Stomach smooth muscle (tissue), 2 donors: Measurements from ENCODE around the gene PSORS1C1.
A peak's percentile ranks its signal among the peaks of the same experiment; 100 is the strongest.
"Not testable (repeated sequence)": the region's sequence is repeated elsewhere in the genome, so short reads cannot be mapped to it uniquely, and the experiment has no call there.

Source experiments
- H3K27ac ChIP-seq: one replicate; pipeline ENCODE4 v1.7.0; 2013; ENCODE audit warnings: mild to moderate bottlenecking, low read length, inconsistent platforms
- H3K27me3 ChIP-seq, 2 donors: one replicate each; pipeline ENCODE4 v1.7.0; 2013; ENCODE audit warnings: low read length in 2 of 2; ENCODE audit not compliant: insufficient read depth in 2 of 2, control insufficient read depth in 1 of 2
- H3K36me3 ChIP-seq, 2 donors: one replicate each; pipeline ENCODE4 v1.7.0; 2013; ENCODE audit warnings: low read length in 2 of 2; ENCODE audit not compliant: control insufficient read depth in 2 of 2, insufficient read depth in 2 of 2
- H3K4me1 ChIP-seq: one replicate; pipeline ENCODE4 v1.7.0; 2013; ENCODE audit warnings: low read length; ENCODE audit not compliant: control insufficient read depth, insufficient read depth
- H3K4me3 ChIP-seq, 2 donors: one replicate each; pipeline ENCODE4 v1.7.0; 2013; ENCODE audit warnings: low read length in 2 of 2
- H3K9ac ChIP-seq, 2 donors: one replicate each; pipeline ENCODE4 v1.7.0; 2013; ENCODE audit warnings: low read length in 2 of 2, mild to moderate bottlenecking in 1 of 2
- H3K9me3 ChIP-seq, 2 donors: one replicate each; pipeline ENCODE4 v1.7.0; 2013; ENCODE audit warnings: low read length in 2 of 2; ENCODE audit not compliant: control insufficient read depth in 2 of 2
- donor health status: healthy.
- donor health status: Pancreatic carcinoma.

The PSORS1C1 gene

GRCh38 chr6:31158863-31159855 is 44.6 kb downstream of the PSORS1C1 start:
- Histone ChIP-seq H3K27me3 (no peaks in the 10 kb centered on the region), H3K4me1 (peaks cover 22% of the 10 kb centered on the region), H3K4me3 (peak overlapping the region; percentile 80 to 86), H3K9me3 (no peaks in the 10 kb centered on the region), H3K36me3 (peaks cover 6 to 8% of the 10 kb centered on the region in 2 donors), H3K9ac (peak overlapping the region; percentile 58 to 65), H3K27ac (peak overlapping the region; percentile 2)

- Histone ChIP-seq H3K4me3 (no peak overlapping the region), H3K9ac (no peak overlapping the region), H3K4me1 (peaks cover 22% of the 10 kb centered on the region), H3K27me3 (no peaks in the 10 kb centered on the region), H3K36me3 (peaks cover 0 to 3% of the 10 kb centered on the region in 2 donors), H3K9me3 (no peaks in the 10 kb centered on the region), H3K27ac (no peak overlapping the region)
Observed at GRCh38 chr6:31161216-31162126, 46.9 kb downstream of the PSORS1C1 start.

DNA sequence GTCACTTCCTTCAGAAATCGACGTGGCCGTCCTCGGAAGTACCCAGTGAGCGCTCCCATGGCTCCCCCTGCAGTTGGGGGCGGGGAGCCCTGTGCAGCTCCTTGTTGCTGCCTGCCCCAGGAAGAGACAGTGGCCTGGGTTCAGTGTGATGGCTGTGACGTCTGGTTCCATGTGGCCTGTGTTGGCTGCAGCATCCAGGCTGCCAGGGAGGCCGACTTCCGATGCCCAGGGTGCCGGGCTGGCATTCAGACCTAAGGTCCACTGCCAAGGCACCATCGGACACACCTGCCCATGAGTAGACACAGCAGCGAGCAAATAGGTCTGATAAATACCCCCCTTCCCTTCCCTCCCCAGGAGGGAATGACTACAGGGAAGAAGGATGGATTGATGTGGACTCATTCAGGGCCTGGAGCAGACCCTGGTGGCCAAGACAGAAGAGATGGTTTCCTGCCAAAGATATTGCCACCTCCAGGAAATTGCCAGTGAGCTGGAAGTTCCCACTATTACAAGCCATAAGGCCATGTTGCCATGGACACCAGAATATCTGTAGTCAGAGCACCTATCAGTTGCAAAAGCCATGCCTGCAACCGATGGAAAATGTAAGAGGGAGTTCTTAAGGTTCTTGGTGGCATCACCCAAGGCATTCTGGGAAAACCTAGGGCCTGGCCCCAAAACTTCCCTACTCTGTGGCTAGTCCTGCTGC is 48.0 kb downstream of the PSORS1C1 start:
- H3K4me3 ChIP-seq: no peak overlapping the region
- H3K27ac ChIP-seq: no peak overlapping the region
- peaks cover 16% of the 10 kb centered on the region for H3K4me1 ChIP-seq
- H3K9me3 ChIP-seq: no peaks in the 10 kb centered on the region
- no peaks in the 10 kb centered on the region for H3K27me3 ChIP-seq
- H3K9ac ChIP-seq: no peak overlapping the region
- H3K36me3 ChIP-seq: peaks cover 0 to 3% of the 10 kb centered on the region in 2 donors

- peaks cover 0 to 3% of the 10 kb centered on the region in 2 donors for H3K36me3 ChIP-seq
- no peak overlapping the region for H3K4me3 ChIP-seq
- H3K4me1 ChIP-seq: peaks cover 10% of the 10 kb centered on the region
- no peaks in the 10 kb centered on the region for H3K27me3 ChIP-seq
- no peak overlapping the region for H3K9ac ChIP-seq
- no peaks in the 10 kb centered on the region for H3K9me3 ChIP-seq
- no peak overlapping the region for H3K27ac ChIP-seq
Observed at GRCh38 chr6:31163922-31164321, 49.3 kb downstream of the PSORS1C1 start.

DNA sequence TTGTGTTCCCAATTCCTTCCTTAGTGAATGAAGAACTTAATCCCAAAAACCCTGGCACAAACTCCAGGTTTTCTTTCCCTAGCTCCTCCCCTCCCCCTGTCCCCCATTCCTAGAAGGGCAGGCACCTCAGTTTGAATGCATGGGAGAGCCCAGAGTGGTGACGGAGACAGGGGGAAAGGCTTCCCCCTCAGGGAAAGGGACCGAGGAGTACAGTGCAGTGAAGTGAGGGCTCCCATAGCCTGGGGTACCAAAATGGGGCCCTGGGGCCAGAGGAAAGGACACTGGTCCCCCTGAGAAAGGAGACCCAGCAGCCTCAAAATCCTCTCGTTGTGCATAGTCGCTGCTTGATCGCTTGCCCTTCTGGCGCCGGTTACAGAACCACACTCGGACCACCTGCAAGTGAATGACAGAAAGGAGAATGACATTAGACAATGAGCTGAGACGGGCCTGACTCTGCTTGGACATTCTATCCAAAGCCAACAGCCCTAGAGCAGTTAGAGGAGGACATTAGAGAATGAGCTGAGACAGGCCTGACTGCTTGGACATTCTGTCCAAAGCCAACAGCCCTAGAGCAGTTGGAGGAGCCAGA is 50.0 kb downstream of the PSORS1C1 start:
- not testable (repeated sequence) for H3K27me3 ChIP-seq, H3K4me3 ChIP-seq, H3K36me3 ChIP-seq, H3K27ac ChIP-seq, H3K9ac ChIP-seq, H3K9me3 ChIP-seq, H3K4me1 ChIP-seq

DNA sequence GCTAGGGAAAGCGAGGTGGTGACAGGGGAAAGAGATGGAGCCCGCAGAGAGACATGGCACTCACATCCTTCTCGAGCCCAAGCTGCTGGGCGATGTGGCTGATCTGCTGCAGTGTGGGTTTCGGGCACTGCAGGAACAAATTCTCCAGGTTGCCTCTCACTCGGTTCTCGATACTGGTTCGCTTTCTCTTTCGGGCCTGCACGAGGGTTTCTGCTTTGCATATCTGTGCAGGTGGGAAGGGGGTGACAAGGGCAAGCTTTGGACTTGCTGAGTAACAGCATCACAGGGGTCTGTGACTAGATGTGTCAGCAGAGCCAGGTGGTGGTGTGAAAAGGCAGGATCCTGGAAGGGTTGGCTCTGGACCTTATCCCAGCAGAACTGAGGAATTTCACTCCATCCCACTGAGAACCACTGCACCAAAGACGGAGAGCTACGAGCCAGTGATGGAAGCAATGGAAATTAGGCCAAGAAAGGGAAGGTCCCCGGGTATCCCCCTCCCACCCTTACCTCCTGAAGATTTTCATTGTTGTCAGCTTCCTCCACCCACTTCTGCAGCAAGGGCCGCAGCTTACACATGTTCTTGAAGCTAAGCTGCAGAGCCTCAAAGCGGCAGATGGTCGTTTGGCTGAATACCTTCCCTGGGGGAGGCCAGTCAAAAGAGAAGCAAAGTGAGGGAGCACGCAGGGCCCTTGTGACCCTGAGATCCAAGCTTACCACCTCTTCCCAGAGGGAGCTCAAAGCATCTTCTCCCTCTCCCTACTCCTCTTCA is 50.6 kb downstream of the PSORS1C1 start:
- not testable (repeated sequence) for H3K27me3 ChIP-seq, H3K4me3 ChIP-seq, H3K36me3 ChIP-seq, H3K9ac ChIP-seq, H3K4me1 ChIP-seq, H3K27ac ChIP-seq, H3K9me3 ChIP-seq

GRCh38 chr6:31165986-31166385 is 51.4 kb downstream of the PSORS1C1 start:
- H3K9ac ChIP-seq: no peak overlapping the region
- H3K27ac ChIP-seq: no peak overlapping the region
- no peaks in the 10 kb centered on the region for H3K9me3 ChIP-seq
- H3K4me1 ChIP-seq: no peaks in the 10 kb centered on the region
- no peak overlapping the region for H3K4me3 ChIP-seq
- H3K27me3 ChIP-seq: no peaks in the 10 kb centered on the region
- H3K36me3 ChIP-seq: peaks cover 0 to 3% of the 10 kb centered on the region in 2 donors

- H3K4me1 ChIP-seq: no peaks in the 10 kb centered on the region
- no peak overlapping the region for H3K4me3 ChIP-seq
- no peak overlapping the region for H3K27ac ChIP-seq
- H3K36me3 ChIP-seq: no peaks in the 10 kb centered on the region
- H3K27me3 ChIP-seq: no peaks in the 10 kb centered on the region
- no peak overlapping the region for H3K9ac ChIP-seq
- H3K9me3 ChIP-seq: no peaks in the 10 kb centered on the region
Observed at GRCh38 chr6:31168606-31169005, 54.0 kb downstream of the PSORS1C1 start.

DNA sequence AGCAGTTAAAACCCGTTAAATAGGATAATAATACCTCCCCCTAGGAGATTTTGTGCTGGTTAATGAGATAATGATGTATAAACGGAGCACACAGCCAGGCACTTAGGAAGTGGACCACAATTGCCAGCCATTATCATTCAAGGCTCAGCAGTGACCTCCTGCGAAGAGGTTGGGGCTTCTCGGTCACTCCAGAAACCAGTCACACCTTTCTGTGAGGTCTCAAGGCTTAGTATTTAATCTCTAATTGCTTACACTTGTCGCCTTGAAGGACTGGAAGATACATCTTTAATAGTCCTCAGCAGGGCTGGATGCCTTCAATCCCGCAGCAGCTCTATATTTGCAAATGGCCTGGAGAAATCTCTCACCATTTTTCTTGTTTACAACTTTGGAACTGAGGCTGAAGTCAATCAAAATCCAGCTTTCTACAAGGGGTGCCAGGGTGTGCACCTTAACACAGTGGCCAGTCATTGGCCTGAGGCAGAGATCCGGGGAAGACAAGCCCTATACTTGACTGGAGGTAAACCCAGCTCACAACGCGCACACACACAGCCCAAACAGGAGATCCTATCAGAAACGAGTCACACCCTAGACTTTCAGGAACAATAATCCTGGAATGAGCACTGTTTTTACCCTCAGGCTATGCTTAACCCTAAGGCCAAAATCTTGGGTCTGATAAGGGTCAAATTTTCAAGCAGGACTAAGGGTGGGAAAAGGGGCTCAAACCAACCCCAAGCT is 54.7 kb downstream of the PSORS1C1 start:
- H3K4me3 ChIP-seq: no peak overlapping the region
- H3K36me3 ChIP-seq: no peaks in the 10 kb centered on the region
- H3K9ac ChIP-seq: no peak overlapping the region
- H3K4me1 ChIP-seq: no peaks in the 10 kb centered on the region
- no peaks in the 10 kb centered on the region for H3K27me3 ChIP-seq
- no peaks in the 10 kb centered on the region for H3K9me3 ChIP-seq
- H3K27ac ChIP-seq: no peak overlapping the region
